ENCODE results near the gene MTX3. TPM values are rescaled to one million over a fixed set of nuclear protein-coding genes. Genes with fewer than 3 reads are reported as not detected.

MTX3 gene, protein sequence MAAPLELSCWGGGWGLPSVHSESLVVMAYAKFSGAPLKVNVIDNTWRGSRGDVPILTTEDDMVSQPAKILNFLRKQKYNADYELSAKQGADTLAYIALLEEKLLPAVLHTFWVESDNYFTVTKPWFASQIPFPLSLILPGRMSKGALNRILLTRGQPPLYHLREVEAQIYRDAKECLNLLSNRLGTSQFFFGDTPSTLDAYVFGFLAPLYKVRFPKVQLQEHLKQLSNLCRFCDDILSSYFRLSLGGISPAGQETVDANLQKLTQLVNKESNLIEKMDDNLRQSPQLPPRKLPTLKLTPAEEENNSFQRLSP
- 19.5 and 21.0 TPM in 2 replicates for total RNA-seq (2014; rRNA removed; shearing (Covaris generic))

DNA sequence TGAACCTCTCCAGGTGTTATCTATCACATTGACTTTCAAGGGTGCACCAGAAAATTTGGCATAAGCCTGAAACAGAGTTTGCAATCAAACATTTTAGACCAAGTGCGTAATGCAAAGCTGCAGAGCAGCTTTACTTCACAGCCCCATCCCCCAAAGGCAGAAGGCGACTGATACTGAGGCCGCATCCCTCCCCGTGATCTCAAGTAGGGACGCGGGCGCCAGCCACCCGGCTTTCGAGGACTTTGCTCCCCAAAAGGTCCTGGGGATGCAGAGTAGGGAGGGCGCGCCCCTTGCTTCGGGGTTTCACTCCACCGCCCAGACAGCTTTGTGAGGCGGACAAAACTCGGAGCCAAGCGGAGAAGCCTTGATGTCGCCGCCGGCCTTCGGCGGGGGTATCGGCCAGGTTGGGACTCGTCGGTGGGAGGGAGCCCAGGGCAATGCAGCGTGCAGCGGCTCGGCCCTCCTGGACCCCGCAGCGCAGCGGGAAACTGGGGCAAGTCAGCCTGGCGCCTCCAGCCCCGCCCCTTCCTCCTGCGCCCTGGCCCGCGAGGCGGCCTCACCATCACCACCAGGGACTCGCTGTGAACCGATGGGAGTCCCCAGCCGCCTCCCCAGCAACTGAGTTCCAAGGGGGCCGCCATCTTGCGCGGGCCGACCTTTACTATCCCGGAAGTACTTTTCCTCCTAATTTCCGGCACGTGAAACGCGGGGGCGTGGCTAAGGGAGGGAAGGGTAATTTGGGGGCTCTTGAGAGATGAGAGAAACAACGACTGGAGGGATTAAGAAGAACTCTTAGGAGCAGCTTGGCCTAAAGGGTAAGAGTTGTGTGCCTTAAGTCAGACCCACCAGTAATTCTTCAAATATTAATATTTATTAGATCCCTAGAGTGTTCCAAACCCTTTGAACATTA is at the start of gene MTX3:
MTX3 (minus strand) TSS at position 665 of the 910 bp plus-strand sequence; CDS start at position 641, 24 bp downstream.
- peak; percentile 84 for DNase-seq (ENCODE audit: low spot score)

DNA sequence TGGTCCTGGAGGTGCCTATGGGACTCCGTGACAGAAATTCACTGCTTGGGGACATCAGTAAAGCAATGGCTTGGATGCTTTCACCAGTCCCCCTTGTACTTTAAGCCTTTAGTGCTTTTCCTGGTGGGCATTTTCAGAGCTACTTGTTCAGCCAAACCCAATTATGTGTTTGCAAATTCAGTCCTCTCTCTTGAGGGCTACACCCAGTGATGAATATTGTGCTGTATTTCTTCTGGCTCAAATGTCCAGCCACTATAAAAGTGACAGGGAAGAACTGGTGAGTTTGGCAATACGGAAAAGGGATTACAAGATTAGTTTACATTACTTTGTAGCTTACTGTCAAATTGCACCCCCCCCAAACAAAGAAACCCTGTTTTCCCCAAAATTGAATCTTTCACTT is 48.6 kb upstream of the MTX3 start:
- no peak for DNase-seq (ENCODE audit: low spot score)

DNA sequence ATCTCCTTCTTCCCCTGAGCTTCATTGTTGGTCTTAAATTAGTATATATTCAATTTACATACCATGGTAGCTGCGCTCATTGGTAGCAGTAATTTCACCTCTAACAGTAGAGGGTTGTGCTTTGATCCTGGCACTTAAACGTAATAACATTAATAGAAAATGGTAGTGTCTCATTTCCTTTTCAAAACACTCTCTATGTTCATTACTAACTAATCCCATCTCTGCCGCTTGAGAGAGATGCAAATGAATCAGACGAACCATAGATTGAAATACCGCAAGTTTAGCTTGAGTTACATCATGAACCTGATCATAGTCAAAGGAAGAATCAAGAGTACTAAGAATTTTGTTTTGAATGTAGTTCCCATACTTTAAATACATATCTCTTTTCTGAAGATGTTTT is 46.3 kb upstream of the MTX3 start:
- DNase-seq (ENCODE audit: low spot score), result no peak

DNA sequence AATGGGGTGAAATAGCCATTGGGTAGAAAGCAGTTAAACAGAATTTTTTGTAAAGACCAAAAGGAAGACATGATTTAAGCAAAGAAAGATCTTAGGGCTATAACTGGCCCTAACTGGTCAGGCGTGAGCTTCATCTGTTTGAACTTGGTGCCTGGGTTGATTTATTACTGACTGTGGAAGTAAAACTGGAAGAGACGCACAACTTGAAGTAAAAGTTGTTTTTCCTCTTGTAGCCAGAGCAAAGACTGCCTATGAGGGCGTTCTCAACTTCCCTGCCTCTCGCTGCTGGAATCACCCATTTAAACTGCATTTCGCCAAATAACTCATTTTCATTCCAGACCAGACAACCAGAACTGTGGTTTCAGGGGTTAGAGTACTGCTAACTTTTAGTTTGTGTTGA is 45.6 kb upstream of the MTX3 start:
- DNase-seq (ENCODE audit: low spot score), result no peak

DNA sequence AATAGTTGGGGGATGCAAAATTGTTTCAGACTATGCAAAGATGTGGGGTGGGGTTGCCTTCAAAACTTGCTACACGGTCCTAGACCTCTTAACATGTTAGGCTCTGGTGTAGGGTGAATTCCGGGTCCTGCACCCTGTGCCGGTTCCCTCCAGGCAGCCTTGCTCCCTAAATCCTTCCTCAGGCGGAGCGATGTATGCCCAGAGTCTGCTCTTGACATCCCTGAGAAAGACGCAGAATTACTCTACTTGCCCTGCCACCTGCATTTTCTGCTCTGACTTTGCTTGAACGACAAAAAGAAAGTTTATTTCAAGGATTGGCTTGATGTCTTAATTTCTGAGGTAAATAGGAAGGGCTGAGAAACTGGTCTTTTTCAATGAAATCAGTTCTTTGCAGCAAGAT is 44.8 kb upstream of the MTX3 start:
- no peak for DNase-seq (ENCODE audit: low spot score)

DNA sequence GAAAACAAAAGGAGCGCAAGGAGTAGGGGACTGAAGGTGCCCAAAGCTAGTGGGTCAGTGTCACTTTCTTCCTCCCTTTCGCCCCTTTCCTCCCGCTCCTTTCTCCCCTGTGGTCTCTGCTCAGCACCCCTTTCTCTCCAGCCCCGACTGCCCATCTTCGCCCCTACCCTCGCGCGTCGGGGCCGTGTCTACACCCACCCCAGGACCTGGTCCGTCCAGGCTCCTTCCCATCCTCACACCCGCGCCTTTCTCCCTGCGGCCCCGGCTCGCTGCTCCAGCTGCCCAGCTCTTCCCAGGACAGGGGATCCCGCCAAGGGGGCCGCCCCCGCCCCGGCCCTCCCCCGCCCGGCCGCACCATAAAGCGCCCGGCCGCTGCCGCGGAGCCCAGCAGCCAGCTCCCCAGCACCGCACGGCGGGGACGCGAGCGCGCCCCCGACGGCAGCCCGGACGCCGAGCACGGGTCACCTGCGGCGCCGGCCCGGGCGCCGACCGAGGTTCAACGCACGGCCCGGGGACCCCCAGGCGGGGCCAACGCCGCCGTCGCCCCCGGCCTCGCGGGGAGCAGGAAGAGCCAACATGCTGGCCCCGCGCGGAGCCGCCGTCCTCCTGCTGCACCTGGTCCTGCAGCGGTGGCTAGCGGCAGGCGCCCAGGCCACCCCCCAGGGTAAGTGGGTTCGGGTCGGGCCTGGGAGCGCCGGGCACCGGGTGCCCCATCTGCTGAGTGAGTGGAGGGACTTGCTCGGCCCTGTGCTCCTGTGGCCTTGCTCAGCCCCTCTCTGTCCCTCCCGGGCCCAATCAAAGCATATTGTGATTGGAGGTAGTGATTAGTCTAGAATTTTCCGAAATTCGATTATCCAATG is 44.1 kb upstream of the MTX3 start, which contains the start of gene THBS4:
THBS4 (plus strand) TSS at position 387 of the 860 bp plus-strand sequence; CDS start at position 577, 190 bp downstream.
- no peak for DNase-seq (ENCODE audit: low spot score)

DNA sequence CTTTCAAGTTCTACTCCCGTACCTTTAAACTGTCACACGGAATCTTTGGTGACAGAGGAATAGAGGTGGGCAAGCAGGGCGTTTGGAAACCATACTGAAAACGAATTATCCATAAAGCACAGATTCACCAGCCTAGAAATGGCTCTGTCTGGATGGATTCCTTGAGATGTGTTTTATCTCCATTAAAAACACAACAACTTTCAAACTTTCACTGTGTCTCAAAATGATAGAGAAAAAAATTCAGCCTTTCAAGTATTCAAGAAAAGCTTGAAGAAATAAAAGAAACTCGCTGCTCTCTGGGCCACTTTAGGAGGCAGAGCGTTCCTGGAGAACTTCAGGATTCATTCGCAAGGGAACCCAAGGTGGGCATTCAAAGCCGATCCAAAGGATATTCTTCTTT is 43.5 kb upstream of the MTX3 start:
- DNase-seq (ENCODE audit: low spot score), result no peak

DNA sequence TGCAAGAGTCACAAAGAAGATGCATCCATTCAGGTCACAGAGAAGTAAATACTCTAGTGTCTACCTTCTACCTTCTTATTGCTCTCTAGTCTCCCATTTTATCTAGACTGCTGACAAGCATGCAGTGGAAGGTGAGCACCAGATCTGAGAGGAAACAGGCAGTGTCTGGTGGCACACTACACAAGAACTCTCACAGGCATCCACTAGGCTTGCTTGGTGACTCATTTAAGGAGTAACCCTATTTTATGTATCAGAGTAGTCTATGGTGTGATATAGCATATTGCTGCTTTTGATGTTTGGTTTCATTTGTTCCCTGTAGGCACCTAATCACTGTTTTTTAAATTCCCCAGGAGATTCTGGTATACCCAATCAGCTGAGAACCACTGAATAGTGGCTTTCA is 42.5 kb upstream of the MTX3 start:
- DNase-seq (ENCODE audit: low spot score), result no peak

DNA sequence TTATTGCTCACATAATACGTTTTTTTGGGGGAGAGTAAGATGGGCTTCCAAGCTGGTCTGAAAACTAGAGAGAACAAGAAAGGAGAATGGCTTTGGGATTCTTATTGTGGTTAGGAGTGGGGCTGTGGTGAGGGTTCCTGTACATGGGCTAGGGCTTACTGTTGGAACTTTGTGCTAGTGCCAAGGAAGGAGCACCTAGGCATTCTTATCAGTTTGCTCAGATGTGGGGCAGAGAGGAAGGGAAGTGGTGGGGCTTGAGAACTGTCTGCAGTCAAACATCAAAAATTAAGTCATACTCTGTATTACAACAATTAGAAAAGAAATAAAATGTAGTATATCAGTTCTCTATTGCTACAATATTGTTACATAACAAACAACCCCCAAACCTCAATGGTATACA is 40.0 kb upstream of the MTX3 start:
- no peak for DNase-seq (ENCODE audit: low spot score)

DNA sequence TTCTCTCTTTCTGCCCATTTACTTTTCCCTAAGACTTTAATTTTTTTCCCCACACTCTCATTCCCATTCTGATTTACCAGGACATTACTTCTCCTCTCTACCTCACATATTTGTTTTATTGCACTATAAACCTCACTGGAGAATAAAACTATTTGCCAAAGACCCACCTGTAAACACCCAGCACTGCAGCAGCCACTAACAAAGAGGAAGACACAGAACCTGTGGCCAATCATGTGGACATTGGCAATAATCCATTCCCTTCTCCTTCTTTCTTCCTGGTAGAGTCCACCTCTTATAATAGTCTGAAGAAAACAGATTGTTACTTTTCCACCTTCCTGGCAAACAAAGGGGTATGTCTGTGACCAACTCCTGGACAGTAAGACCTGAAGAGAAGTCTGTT is 35.8 kb upstream of the MTX3 start:
- DNase-seq (ENCODE audit: low spot score), result no peak

DNA sequence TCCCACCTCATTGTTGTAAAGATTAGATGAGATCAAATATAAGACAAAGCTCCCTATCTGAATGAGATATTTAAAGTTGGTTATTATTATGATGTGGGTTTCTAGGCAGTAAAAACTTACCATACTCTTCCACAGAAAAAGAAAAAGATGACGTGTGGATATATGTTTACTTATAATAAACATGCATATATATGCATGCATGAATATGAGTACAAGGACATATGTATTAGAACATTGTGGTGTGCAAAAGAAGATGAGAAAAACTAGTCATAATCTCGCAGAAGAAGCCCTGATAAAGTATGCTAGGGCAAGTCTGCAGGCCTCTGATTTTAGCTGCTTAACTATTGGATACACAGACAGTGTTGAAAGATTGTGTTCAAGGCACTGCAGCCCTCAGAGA is 34.0 kb upstream of the MTX3 start:
- no peak for DNase-seq (ENCODE audit: low spot score)

DNA sequence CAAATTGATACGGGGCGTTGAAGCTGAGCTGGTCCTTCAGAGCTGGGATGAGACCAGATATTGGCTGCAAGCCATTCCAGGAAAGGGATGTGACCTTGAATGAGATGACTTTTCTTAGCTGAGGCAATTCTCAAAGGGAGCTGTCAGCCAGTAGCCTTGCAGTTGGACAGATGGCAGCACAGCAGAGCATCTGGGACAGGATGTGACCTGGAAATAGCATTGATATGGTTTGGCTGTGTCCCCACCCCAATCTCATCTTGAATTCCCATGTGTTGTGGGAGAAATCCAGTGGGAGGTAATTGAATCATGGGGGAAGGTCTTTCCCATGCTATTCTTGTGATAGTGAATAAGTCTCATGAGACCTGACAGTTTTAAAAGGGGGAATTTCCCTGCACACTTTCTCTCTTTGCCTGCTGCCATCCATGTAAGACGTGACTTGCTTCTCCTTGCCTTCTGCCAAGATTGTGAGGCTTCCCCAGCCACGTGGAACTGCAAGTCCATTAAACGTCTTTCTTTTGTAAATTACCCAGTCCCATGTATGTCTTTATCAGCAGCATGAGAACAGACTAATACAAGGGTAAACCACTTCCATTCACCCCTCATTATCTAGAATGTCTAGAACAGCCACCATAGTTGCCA is 19.8 kb upstream of the MTX3 start:
- no peak for DNase-seq (ENCODE audit: low spot score)

DNA sequence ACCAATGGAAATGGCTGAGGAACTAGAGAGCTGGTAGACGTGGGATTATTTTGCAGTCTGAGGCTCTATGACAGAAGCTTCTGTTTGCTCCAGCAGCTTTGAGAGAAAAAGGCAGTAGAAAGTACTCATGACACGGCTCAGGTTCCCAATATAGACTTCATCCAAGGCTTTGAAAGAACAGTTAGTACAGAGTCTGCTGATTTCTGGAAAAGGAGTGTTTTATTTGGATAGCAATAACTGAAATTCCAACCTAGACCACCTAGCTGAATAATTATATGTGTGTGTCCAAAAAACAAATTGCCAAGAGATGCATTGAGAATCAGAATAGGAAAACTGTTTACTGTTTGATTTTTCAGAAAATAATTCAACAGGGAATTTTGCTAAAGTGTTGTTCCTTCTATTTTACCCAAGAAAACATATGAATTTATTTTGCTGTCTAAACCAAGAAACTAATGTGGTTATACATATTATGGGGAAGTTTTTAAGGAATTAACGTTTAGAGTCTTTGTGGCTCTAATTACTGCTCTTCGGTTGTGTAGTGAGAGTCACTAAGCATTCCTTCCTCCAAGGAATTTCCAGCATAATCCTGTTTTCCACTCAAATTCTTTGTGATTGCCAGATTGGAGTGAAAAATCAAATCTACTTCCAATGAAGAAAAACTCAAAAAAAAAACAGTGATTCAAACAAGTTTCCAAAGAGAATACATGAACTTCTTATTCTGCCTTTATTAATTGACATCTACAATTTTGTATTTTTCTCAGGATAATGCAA is 18.1 kb upstream of the MTX3 start:
- DNase-seq (ENCODE audit: low spot score), result no peak

DNA sequence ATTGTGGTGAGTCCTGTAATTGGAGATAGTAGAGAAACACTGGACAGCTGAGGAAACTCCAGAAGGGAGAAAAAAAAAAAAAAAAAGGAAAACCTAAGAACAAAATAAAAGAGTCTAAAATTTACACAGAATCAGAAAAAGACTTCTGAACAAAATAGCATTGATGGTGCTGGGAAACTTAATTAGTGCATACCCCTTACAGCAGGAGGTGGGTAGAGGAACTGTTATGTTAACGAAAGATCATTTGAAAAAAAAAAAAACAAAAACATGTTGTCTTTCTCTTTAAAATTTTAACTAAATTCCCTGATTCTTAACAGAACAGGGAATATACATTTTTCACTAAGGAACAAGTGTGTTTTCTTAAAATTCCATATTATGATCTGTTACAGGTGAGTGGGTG is 11.6 kb upstream of the MTX3 start:
- no peak for DNase-seq (ENCODE audit: low spot score)

DNA sequence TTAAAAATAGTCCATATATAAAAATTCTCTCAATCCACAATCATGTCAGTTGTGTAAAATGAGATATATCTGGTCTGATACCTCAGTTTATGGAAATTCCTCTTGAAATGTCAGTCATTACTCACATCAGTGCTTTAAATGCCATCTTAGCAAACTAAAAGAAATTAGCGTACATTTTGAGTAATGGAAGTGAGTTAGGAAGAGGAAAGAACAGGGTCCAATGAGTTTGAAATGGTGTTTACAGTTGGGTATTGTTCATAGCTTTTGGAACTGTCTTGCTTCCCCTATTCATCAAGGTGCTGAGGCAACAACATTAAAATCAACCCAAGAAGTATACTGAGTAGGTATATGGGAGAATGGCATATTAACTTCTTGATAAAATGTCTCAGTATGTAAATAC is 8.7 kb upstream of the MTX3 start:
- no peak for DNase-seq (ENCODE audit: low spot score)

DNA sequence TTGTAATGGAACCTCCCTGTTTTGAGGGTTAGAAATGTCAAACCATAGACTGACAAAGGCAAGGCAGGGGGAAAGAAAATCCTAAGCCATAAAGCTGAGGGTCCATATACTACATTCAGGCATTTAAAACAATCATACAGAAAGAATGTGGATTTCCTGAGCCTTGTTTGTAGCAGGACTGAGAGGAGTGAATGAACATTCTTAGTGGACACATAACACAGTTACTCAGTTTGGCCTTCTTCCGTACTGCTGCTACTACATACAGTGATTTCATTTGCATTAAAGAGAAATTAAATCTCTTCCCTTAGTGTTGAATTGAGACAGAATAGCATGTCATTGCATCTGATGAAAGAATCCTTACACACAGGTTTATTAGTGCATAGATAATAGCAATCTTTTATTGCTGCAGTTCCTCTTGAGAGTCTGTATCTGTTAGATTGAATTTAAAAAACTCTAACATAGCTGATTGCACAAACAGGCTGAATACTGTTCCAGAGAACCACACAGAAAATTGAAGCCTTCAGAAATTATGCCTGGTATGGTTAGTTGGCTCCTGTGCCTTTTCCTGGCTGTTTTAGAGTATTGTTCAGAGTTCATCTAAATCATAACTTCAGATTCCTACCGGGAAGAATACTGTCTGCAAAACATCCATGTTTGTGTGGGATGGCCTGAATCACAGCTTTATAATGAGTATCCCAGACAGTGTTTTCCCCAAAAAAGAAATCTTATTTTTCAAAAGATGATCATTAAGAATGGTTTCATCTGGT is 2.0 kb upstream of the MTX3 start:
- DNase-seq (ENCODE audit: low spot score), result no peak

DNA sequence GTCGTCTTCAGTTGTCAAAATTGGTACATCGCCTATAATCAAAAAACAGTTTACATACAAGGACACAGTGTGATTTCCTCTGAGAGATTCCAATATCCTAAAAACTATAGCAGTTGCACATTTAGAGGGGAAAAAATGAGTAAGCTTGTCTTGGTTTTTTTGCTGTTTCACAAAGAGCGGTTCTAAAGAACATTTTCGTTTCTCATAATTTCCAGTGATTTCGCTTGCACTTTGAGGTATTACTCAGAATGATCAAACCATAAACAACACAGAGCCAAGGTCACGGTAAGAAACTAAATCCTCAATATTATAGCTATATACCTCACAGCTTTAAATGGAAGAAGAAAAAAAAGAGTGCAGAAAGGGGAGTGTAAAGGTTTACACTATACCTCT is 861 bp downstream of the MTX3 start:
- no peak for DNase-seq (ENCODE audit: low spot score)

DNA sequence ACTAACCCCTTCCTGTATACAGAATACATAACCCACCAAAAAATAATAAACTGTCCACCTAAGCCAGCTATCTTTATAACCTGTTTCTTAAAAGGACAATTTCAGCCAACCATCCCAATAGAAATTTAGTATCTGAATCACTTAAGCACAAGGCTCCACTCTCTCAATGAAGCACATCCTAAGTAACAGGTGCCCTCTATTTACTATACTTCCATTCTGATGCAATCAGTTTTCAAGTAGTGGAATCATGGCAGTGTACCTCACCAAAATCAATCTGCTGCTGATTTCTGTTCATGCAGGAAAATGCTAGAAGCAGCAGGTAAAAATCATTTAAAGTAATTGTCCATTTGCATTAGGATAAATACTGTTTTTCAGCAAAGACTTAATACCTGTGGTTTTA is 4.8 kb downstream of the MTX3 start:
- DNase-seq (ENCODE audit: low spot score), result no peak

DNA sequence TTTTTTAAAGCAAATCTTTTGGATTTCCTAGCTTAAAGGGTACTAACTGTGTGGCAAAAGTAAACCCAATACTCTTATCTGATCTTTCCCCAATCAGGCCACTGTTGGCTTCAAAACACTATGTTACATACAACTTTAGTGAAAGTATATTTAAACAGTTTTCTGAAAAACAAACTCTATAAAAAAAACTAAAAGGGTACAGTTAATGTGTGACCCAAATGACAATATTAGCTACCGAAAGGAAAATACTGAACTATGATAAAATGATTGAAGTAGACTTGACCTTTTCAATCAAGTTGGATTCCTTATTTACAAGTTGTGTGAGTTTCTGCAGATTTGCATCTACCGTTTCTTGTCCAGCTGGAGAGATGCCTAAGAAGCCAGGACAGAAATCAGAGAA is 5.8 kb downstream of the MTX3 start:
- no peak for DNase-seq (ENCODE audit: low spot score)

DNA sequence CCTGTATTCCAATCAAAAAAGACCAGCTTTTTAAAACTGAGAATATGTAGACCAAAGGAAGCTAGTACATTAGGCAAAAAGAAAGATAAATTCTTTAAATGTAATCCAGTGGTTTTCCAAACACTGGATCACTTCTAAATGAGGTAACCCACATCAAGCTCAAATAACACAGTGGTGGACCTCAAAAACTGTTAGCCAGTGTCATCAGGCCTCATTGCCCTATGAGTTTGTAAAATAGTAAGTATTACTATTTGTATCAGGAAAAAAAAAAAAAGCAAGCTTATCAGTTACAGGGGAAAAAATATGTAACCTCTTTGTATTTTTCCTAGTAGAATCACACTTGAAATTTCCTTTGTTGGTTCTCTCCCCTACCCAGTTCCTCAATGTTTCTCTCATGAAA is 6.7 kb downstream of the MTX3 start:
- no peak for DNase-seq (ENCODE audit: low spot score)
